Effector memory CD4-positive, alpha-beta T cell (primary cell): ENCODE data around the gene TRIM44.

Source experiments
- DNase-seq, 3 donors: peaks; one replicate each; pipeline ENCODE4 v3.0.0-alpha.2; 2020
- H3K27ac ChIP-seq: 2 replicates; pipeline ENCODE4 v1.7.0; 2013; ENCODE audit warnings: mild to moderate bottlenecking, low read length, moderate library complexity; ENCODE audit not compliant: insufficient read depth, poor library complexity, severe bottlenecking
- H3K27me3 ChIP-seq: replicated peaks from 2 replicates; pipeline ENCODE4 v1.7.0; 2013; ENCODE audit warnings: mild to moderate bottlenecking, low read length; ENCODE audit not compliant: insufficient read depth, control insufficient read depth, poor library complexity, severe bottlenecking
- H3K36me3 ChIP-seq: 2 replicates; pipeline ENCODE4 v1.7.0; 2013; ENCODE audit warnings: mild to moderate bottlenecking, low read length, moderate library complexity; ENCODE audit not compliant: control insufficient read depth, insufficient read depth
- H3K4me1 ChIP-seq: 2 replicates; pipeline ENCODE4 v1.7.0; 2013; ENCODE audit warnings: low read length, mild to moderate bottlenecking; ENCODE audit not compliant: control insufficient read depth, insufficient read depth, poor library complexity, severe bottlenecking
- H3K4me3 ChIP-seq: 2 replicates; pipeline ENCODE4 v1.7.0; 2013; ENCODE audit warnings: low read length, low read depth, mild to moderate bottlenecking; ENCODE audit not compliant: insufficient read depth, poor library complexity, severe bottlenecking
- H3K9me3 ChIP-seq: 2 replicates; pipeline ENCODE4 v1.7.0; 2013; ENCODE audit warnings: mild to moderate bottlenecking, low read length, moderate library complexity; ENCODE audit not compliant: control insufficient read depth
- total RNA-seq, 3 donors: gene quantifications; one replicate each; lab custom pipeline; 2026; lab: John Stamatoyannopoulos, UW

TRIM44 gene
- total RNA-seq, result 87.1 to 137 (median 112) reads per million in 3 donors

GRCh38 chr11:35662649-35663407 is at the start of gene TRIM44:
TRIM44 (plus strand) TSS chr11:35662775; CDS start chr11:35663112, 337 bp downstream.
- Histone ChIP-seq H3K4me3 (peak within 1 kb of the TSS; percentile 91), H3K27ac (peak within 1 kb of the TSS; percentile 80), H3K27me3 (no peaks in the 10 kb centered on the region), H3K9me3 (peaks cover 6% of the 10 kb centered on the region), H3K36me3 (no peaks in the 10 kb centered on the region), H3K4me1 (peaks cover 14% of the 10 kb centered on the region)
- DNase-seq, result peak; percentile 60 to 72 (median 62)

- H3K27ac ChIP-seq, result no peak overlapping the region
- no peaks in the 10 kb centered on the region for H3K9me3 ChIP-seq
- H3K4me1 ChIP-seq, result peaks cover 17% of the 10 kb centered on the region
- peaks cover 27% of the 10 kb centered on the region for H3K27me3 ChIP-seq
- DNase-seq, result no peak
- no peak overlapping the region for H3K4me3 ChIP-seq
- no peaks in the 10 kb centered on the region for H3K36me3 ChIP-seq
These were observed 47.5 kb upstream of the TRIM44 start for GRCh38 chr11:35614939-35615569.

- Histone ChIP-seq H3K9me3 (no peaks in the 10 kb centered on the region), H3K4me1 (peaks cover 18% of the 10 kb centered on the region), H3K4me3 (no peak overlapping the region), H3K27ac (no peak overlapping the region), H3K36me3 (no peaks in the 10 kb centered on the region), H3K27me3 (peaks cover 22% of the 10 kb centered on the region)
- DNase-seq, result peak in 1 of 3 donors; percentile 12
These were observed 46.4 kb upstream of the TRIM44 start for GRCh38 chr11:35615921-35616900.

GRCh38 chr11:35617316-35617686 is 45.3 kb upstream of the TRIM44 start:
- no peak for DNase-seq
- no peaks in the 10 kb centered on the region for H3K36me3 ChIP-seq
- peaks cover 25% of the 10 kb centered on the region for H3K27me3 ChIP-seq
- no peaks in the 10 kb centered on the region for H3K9me3 ChIP-seq
- H3K4me1 ChIP-seq, result peaks cover 18% of the 10 kb centered on the region
- no peak overlapping the region for H3K27ac ChIP-seq
- H3K4me3 ChIP-seq, result no peak overlapping the region

GRCh38 chr11:35617687-35618496 is 44.7 kb upstream of the TRIM44 start, which contains the start of gene FJX1:
FJX1 (plus strand) TSS chr11:35618460; CDS start chr11:35618637, 177 bp downstream.
- H3K27me3 ChIP-seq, result peaks cover 25% of the 10 kb centered on the region
- H3K36me3 ChIP-seq, result no peaks in the 10 kb centered on the region
- H3K27ac ChIP-seq, result no peak within 1 kb of the TSS
- no peak for DNase-seq
- no peaks in the 10 kb centered on the region for H3K9me3 ChIP-seq
- H3K4me1 ChIP-seq, result peaks cover 18% of the 10 kb centered on the region
- H3K4me3 ChIP-seq, result peak within 1 kb of the TSS; percentile 46

- Histone ChIP-seq H3K4me1 (peaks cover 18% of the 10 kb centered on the region), H3K27me3 (peaks cover 25% of the 10 kb centered on the region)
- no peak for DNase-seq
These were observed 44.0 kb upstream of the TRIM44 start for GRCh38 chr11:35618497-35619115.

GRCh38 chr11:35619116-35619854 is 43.3 kb upstream of the TRIM44 start:
- H3K27ac ChIP-seq, result no peak overlapping the region

More at GRCh38 chr11:35618497-35619115, 44.0 kb upstream of the TRIM44 start:
- Histone ChIP-seq H3K9me3 (no peaks in the 10 kb centered on the region), H3K4me3 (peak overlapping the region; percentile 46), H3K36me3 (no peaks in the 10 kb centered on the region), H3K27ac (no peak overlapping the region)

GRCh38 chr11:35619855-35620640 is 42.5 kb upstream of the TRIM44 start:
- H3K9me3 ChIP-seq, result no peaks in the 10 kb centered on the region
- peaks cover 18% of the 10 kb centered on the region for H3K4me1 ChIP-seq
- no peaks in the 10 kb centered on the region for H3K36me3 ChIP-seq
- DNase-seq, result no peak
- H3K4me3 ChIP-seq, result peak overlapping the region; percentile 46
- H3K27me3 ChIP-seq, result peaks cover 25% of the 10 kb centered on the region
- H3K27ac ChIP-seq, result no peak overlapping the region

More at GRCh38 chr11:35619116-35619854, 43.3 kb upstream of the TRIM44 start:
- no peaks in the 10 kb centered on the region for H3K36me3 ChIP-seq
- H3K4me3 ChIP-seq, result peak overlapping the region; percentile 46
- DNase-seq, result no peak
- peaks cover 18% of the 10 kb centered on the region for H3K4me1 ChIP-seq
- peaks cover 25% of the 10 kb centered on the region for H3K27me3 ChIP-seq
- H3K9me3 ChIP-seq, result no peaks in the 10 kb centered on the region
